ENCODE data around the gene MST1R.
A peak's percentile ranks its signal among the peaks of the same experiment; 100 is the strongest.

The MST1R gene

DNA sequence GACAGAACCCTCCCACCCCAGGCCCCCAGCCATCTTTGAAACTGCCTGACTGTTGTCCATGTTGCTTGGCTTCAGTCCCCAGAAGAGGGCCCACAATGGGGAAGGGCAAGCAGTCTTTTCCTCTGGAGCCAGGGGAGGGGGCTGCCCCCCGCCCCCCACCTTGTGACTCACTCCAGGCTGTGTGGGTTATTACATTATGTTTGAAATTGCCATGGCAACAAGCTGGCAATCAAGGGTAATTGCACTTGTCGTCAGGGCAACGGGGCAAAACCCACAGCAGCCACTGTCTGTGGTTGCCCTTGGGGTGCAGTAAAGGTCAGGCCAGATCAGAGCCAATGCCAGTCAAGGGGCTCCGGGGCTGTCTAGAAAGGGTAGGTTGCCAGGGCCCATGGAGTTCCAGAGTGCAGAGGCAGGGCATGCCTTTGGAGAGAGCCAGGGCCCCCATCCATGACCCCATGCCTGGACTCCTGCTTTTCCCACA is 30.8 kb downstream of the MST1R start:
- DNase-seq = no peak

DNA sequence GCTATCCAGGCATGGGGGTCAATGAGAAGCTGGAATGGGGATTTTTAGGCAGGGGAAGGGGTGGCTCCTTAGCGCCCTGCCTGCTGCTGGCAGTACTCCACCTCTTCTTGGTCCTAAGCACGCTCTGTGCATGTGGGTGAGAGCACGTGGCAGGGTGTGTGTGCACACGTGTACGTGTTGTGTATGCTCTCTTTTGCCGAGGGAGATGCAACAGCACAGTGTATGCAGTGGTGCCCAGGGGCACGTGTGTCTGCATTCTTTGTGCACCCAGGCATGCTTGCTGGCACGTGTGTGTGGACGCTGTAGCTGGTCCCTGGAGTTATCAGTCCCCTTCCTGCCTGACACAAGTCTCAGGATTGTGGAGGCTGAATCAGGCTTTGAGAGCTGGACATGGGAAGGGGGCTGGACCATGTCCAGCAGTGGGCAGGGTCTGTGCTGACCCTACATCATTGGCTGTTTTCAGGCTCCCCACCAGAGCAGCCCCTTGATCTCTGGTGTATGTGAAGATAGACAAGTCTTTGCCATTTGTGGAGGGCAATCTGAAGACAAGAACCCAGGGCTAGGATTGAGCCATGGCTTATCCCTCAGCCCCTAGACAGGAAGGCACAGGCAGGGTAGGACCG is 32.0 kb downstream of the MST1R start:
- no peak for DNase-seq

DNA sequence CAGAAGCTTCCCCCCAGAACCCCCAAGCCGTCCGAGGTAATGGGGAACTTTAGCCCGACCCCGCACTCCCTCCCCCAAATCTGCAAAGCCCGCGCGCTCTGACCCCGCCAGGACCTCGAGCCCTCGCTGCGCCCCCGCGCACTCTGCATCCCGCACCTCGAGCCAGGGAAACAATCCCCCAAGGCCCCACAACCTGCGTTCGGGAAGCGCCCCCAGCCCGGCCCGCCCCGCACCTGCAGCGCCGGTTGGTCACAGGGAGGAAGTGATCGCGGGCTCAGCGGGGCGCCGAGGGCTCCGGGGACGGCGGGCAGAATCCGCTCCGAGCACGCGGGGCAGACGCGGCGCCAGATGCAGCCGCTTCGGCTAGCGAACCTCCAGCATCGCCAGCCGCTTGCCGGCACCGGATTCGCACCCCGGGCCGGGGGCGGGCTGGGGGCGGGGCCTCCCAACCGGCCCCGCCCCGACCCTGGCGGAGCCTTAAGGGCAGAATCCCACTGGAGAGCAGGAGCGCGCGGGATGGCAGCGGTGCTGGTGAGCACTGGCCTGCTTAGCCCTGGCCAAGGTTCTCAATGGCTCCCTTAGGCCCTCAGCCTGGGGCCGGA is 34.0 kb downstream of the MST1R start, which contains the start of gene CAMKV:
Gene CAMKV, minus strand, starts transcription at position 382 of the 602 bp plus-strand sequence. CDS start 7,518 bp downstream, outside the sequence.
- peak; percentile 4 for DNase-seq

DNA sequence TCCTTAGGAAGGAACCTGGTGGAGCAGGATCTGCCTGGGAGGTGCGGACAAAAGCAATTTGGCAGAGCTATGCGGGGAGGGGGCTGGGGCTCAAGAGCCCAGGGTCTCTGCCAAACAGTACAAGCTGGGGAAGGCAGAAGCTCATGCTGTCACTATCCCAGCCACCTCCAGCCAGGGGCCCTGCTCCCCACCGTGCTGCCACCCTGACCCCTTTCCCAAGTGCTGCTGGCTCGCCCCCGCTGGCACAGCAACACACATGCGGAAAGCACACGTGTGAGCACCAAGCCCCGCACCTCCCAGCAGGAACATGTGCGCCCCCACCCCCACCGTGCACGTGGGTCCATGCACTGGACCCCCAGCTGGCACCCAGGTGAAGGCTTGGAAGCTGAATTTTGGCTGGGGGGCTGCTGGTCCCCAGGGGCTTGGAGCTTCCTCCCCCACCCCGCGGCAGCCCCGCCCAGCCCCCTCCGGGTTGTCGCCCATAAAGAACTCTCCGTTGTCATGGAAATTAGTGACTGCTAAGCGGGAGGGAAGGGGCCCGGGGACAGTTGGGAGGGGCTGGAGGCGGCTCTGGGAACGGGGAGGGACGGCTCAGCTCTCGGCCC is 34.7 kb downstream of the MST1R start:
- DNase-seq = no peak

GRCh38 chr3:49867871-49868321 is 35.8 kb downstream of the MST1R start:
- no peak for DNase-seq

GRCh38 chr3:49867400-49867799 is 36.3 kb downstream of the MST1R start:
- DNase-seq = no peak

GRCh38 chr3:49865198-49865784 is 38.4 kb downstream of the MST1R start:
- DNase-seq = no peak

DNA sequence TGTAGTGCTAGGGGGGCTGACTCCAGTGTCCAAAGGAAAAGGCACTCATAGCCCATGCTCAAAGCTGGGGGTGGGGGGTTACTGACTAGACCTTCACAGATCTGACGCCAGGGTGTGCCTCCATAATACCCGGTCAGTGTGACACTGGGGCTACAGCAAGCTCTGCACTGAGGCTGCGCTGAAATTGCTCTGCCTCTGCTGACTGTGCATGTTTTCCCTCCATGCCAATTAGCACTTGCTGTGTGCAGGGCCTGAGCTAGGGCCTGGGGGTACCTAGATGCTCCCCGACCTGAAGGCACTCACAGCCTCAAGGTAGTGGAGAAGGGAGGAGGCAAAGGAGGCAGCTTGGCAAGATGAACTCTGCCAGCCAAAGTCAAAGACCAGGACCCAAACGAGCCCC is 39.2 kb downstream of the MST1R start:
- no peak for DNase-seq

- no peak for DNase-seq
These were observed 43.9 kb downstream of the MST1R start for GRCh38 chr3:49859576-49860305.

GRCh38 chr3:49856181-49857005 is 47.3 kb downstream of the MST1R start, which contains the start of gene TRAIP:
TSS of gene TRAIP (minus strand) at chr3:49856564. CDS start at chr3:49856453, 111 bp downstream.
- peak; percentile 67 for DNase-seq

DNA sequence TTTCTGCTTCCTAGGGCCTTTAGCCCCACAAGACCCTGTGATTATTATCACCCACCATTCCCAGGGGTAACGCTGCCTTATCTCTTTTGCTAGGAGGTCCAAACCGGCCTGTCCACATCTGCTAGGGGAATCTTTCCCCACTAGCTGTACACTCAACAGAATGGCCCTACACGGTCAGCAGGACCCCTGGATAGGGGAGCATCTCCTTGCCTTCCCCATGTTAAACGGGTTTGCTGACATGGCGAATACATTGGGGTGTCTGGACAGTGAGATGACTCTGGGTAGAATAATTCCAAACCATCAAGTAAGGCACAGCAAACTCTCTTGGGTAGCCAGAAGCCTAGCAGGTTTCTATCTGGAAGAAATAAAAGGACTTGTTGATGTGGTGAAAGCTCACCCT is 48.0 kb downstream of the MST1R start:
- no peak for DNase-seq

GRCh38 chr3:49845694-49846093 is 58.0 kb downstream of the MST1R start:
- DNase-seq = no peak

DNA sequence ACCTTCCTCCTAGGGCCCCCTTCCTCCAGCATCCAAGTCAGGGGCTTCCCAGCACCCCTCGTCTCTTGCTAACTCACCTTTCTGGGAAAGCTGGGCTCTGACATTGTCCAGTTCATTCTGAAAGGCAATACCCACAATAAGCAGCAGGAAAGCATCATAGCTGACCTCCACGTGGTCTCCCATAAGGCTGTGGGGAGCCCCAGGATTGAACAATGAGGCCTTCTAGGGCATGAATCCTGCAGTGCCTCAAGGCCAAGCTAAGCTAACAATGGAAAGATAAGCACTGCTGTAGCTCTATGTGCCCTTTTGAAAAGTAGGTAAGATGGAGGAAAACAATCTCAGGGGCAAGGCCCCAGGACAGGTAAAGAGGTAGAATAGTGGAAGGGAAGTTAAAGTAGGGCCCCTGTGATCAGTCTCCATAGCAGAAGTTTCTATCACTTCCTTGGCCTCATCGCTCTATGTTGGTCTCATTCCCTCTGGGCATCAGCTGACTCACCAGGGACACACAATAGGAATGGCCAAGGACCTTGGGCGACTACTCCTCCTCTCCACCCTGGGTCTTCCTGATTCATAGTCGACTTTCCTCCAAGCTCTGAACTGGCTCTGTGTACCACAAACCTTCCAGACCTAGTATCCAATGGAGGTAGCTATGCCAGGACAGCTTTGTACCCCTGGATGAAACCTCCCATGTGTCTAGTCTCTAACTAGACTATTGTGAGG is 59.0 kb downstream of the MST1R start:
- DNase-seq = no peak

DNA sequence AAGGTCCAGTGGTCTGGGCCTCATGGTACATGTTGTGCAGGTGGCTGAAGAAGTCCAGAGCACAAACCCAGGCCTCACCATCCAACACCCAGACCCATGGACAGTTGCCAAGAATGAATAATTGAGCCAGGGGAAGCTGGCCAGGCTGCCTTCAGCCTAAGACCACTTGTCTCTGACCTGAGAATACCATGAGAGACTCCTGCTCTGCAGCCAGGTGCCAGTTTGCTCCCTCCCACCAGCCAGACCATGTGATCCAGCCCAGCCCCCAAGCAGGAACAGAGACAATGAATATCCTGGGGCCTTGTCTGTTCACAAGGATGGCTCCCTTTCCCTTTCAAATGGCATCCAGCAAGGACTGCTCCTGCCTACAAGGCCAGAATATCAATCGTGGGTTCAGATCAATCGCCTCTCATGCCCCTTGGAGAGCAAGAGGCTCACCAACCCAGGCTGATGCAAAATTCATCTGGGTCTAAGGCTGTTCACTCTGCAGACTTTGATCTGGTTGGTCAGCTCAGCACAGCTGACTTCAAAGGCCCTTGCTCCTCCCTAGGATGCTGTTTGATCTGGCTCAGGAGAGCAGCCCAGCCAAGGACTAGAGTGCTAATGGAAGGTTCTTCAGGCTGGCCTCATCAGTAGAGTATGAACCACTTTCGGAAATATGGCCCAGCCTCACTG is 60.7 kb downstream of the MST1R start:
- no peak for DNase-seq

DNA sequence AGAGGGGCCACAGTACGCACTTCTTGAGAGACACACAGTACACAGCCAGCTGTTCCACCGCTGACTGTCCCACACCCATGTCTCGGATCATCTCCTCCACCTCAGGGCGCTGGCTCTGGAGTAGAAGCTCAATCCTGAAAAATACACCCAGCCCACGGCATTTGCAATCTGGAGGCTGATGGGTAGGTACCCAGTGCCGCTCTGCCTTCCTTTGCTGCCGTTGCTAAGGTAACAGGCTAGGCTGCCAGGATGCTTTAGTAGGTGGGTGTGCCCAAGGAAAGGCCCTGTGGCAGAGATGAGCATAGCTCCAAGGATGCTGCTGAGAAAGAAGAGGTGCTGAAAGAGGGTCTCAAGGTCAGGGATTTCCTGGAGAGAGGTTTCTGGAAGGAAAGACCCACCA is 61.9 kb downstream of the MST1R start:
- DNase-seq = no peak

DNA sequence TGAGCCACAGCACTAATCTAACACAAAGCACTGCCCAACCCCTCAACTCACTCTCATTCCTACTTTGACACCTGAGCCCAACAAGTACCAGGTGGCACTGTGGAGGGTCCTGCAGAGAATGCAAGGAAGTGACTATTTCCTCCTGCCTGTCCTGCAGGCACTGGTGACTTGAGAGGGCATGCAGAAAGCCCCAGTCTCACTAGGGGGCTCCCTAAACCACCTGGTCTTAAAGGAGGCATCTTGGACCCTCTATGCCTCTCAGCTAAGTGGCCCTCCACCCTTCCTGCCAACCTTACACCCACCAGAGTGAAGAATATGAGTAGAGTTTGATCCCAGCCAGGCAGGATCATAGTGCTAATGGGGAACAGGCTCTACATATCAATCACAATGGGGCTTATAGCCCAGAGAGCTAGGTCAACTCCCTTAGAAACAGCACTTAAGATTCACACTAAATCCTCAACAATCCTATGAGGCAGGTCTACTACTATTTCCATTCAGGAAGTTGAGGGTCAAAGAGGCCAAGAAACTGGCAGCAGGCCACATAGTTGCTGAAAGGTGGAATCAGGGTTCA is 62.5 kb downstream of the MST1R start:
- peak; percentile 0 for DNase-seq

- no peak for DNase-seq
These were observed 63.3 kb downstream of the MST1R start for GRCh38 chr3:49840388-49840787.

DNA sequence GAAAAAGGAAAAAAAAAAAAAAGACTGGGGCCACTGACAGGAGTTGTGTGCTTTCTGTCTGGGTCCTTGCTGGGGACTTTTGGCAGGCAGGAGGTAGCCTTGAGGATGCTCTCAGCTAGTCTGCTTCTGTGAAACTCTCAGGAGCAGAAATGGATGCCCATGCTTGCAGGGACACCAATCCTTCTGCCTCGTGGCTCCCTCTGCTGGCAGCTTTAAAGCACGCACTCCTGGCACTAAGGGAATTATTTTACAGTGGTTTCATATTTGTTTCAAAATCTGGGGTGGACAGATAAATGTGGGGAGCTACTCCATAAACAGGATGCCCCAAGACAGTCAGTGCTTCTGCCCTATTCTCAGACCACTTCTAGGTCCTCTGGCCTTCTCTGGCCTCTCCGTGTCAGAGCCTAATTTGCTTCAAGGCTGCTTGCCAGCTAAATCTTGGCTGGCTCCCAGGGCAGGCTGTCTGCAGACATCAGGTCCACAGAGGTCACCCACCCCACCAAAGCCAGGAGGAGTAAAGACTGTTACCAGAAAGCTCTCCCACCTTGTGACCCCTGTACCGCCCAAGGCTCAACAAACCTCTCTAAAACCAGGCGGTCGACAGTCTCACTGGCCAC is 64.4 kb downstream of the MST1R start:
- peak; percentile 31 for DNase-seq
